Tibial artery (tissue), 4 donors: ENCODE data around the gene CERK.

Experiments used
- DNase-seq, 2 donors: peaks; one replicate each; pipeline ENCODE4 v3.0.0-alpha.2; 2019
- H3K27ac ChIP-seq, 2 donors: fragments of 200-600 bp; sonication (generic) in 1 of 2; 1 replicate in 1 of 2; 2 replicates in 1 of 2; pipeline ENCODE4 v1.5.1; 2018 to 2019; ENCODE audit warnings: mild to moderate bottlenecking in 1 of 2
- H3K27me3 ChIP-seq, 2 donors: fragments of 200-600 bp; sonication (generic) in 1 of 2; one replicate each; pipeline versions ENCODE4 v1.5.1 to v1.6.0; 2016 to 2019
- H3K36me3 ChIP-seq, 3 donors: fragments of 200-600 bp; sonication (generic) in 2 of 3; one replicate each; pipeline ENCODE4 v1.5.1; 2016 to 2019; ENCODE audit warnings: mild to moderate bottlenecking in 2 of 3
- H3K4me1 ChIP-seq, 4 donors: fragments of 200-600 bp; sonication (generic) in 2 of 4; 1 replicate in 3 of 4; 2 replicates in 1 of 4; pipeline ENCODE4 v1.5.1; 2016 to 2019
- H3K4me3 ChIP-seq, 2 donors: fragments of 200-600 bp; sonication (generic) in 1 of 2; 1 replicate in 1 of 2; 2 replicates in 1 of 2; pipeline ENCODE4 v1.5.1; 2018 to 2019; ENCODE audit warnings: mild to moderate bottlenecking in 2 of 2
- H3K9me3 ChIP-seq, 3 donors: fragments of 200-600 bp; sonication (generic) in 1 of 3; one replicate each; pipeline ENCODE4 v1.5.1; 2016 to 2019
- CTCF ChIP-seq, 2 experiments: fragments of 200-600 bp in 1 of 2; fragments of 450-650 bp in 1 of 2; IDR thresholded peaks; one replicate each; pipeline ENCODE4 v1.5.1; 2017 to 2019; ENCODE audit warnings: antibody characterized with exemption in 2 of 2, mild to moderate bottlenecking in 1 of 2, moderate library complexity in 1 of 2
- intact Hi-C: fragments of 100-400 bp; cut with DNase I; formaldehyde crosslinking; loops from one replicate; pipeline ENCODE4 v1.15.0; 2023; ENCODE audit warnings: low total_unique reads

Gene CERK

GRCh38 chr22:46747646-46748045, 9.6 kb upstream of the CERK start:
- Histone ChIP-seq H3K4me3 (no peak overlapping the region), H3K36me3 (no peaks in the 10 kb centered on the region), H3K27me3 (peaks cover 0 to 25% of the 10 kb centered on the region in 2 donors), H3K9me3 (no peaks in the 10 kb centered on the region), H3K4me1 (peaks cover 0 to 14% (median 4%) of the 10 kb centered on the region in 4 donors), H3K27ac (no peak overlapping the region)
- no peak for TF ChIP-seq CTCF (IDR thresholded peaks at IDR 0.05)
- intact Hi-C loops: no loop called here
- DNase-seq: no peak

GRCh38 chr22:46746620-46747019, 8.6 kb upstream of the CERK start:
- Histone ChIP-seq H3K4me3 (no peak overlapping the region), H3K9me3 (no peaks in the 10 kb centered on the region), H3K27me3 (peaks cover 0 to 25% of the 10 kb centered on the region in 2 donors), H3K36me3 (no peaks in the 10 kb centered on the region), H3K27ac (no peak overlapping the region), H3K4me1 (peaks cover 0 to 12% (median 4%) of the 10 kb centered on the region in 4 donors)
- intact Hi-C loops: no loop called here
- TF ChIP-seq CTCF (IDR thresholded peaks at IDR 0.05): no peak
- DNase-seq: no peak

- H3K27ac ChIP-seq: no peak overlapping the region
- H3K36me3 ChIP-seq: no peaks in the 10 kb centered on the region
Observed at GRCh38 chr22:46746192-46746591, 8.1 kb upstream of the CERK start.

GRCh38 chr22:46744581-46744980, 6.5 kb upstream of the CERK start:
- intact Hi-C loops: no loop called here
- H3K27me3 ChIP-seq: peaks cover 0 to 25% of the 10 kb centered on the region in 2 donors
- no peaks in the 10 kb centered on the region for H3K9me3 ChIP-seq
- no peak overlapping the region for H3K27ac ChIP-seq
- no peak for DNase-seq
- TF ChIP-seq CTCF (IDR thresholded peaks at IDR 0.05): no peak
- no peak overlapping the region for H3K4me3 ChIP-seq
- peaks cover under 1 to 11% (median 6%) of the 10 kb centered on the region in 4 donors for H3K4me1 ChIP-seq
- H3K36me3 ChIP-seq: no peaks in the 10 kb centered on the region

More at GRCh38 chr22:46746192-46746591, 8.1 kb upstream of the CERK start:
- H3K27me3 ChIP-seq: peaks cover 0 to 25% of the 10 kb centered on the region in 2 donors
- no peak overlapping the region for H3K4me3 ChIP-seq
- peaks cover 0 to 12% (median 4%) of the 10 kb centered on the region in 4 donors for H3K4me1 ChIP-seq
- DNase-seq: no peak
- no peak for TF ChIP-seq CTCF (IDR thresholded peaks at IDR 0.05)
- no peaks in the 10 kb centered on the region for H3K9me3 ChIP-seq
- intact Hi-C loops: no loop called here

GRCh38 chr22:46742576-46743221, 4.6 kb upstream of the CERK start:
- no peaks in the 10 kb centered on the region for H3K36me3 ChIP-seq
- H3K27me3 ChIP-seq: peaks cover 0 to 18% of the 10 kb centered on the region in 2 donors
- H3K27ac ChIP-seq: no peak overlapping the region
- H3K9me3 ChIP-seq: no peaks in the 10 kb centered on the region
- TF ChIP-seq CTCF (IDR thresholded peaks at IDR 0.05): no peak
- DNase-seq: no peak
- H3K4me3 ChIP-seq: no peak overlapping the region
- H3K4me1 ChIP-seq: peaks cover 6 to 16% (median 13%) of the 10 kb centered on the region in 4 donors
- intact Hi-C loops: no loop called here
